Panc1 (cell line): ENCODE data around the gene GMNC. TPM values are rescaled to one million over a fixed set of nuclear protein-coding genes. Genes with fewer than 3 reads are reported as not detected.

Source experiments
- ATAC-seq: fragments of 200-7000 bp; cut with Tn5 transposase; 2 replicates; pipeline ENCODE4 v1.9.1; 2020; ENCODE audit warnings: mild to moderate bottlenecking, moderate library complexity
- Bru-seq: library from RNA; stranded (reverse); fragments of 400-500 nt; gene quantifications from one replicate; lab custom pipeline; 2021; lab: Mats Ljungman, UMichigan
- BruChase-seq, 2 experiments: library from RNA; stranded (reverse); fragments of 400-500 nt; gene quantifications; one replicate each; lab custom pipeline; 2021; lab: Mats Ljungman, UMichigan
- BruUV-seq: library from RNA; stranded (reverse); fragments of 400-500 nt; replicated peaks from 2 replicates; lab custom pipeline; 2021; lab: Mats Ljungman, UMichigan
- CTCF ChIA-PET: fragments of 300-600 bp; sonication (Branson Sonifier 250); formaldehyde crosslinking; loops from one replicate; lab custom pipeline; 2022; ENCODE audit warnings: antibody characterized with exemption; lab: Charles Lee
- POLR2A ChIA-PET: fragments of 300-600 bp; sonication (Branson Sonifier 250); formaldehyde crosslinking; loops from one replicate; lab custom pipeline; 2022; ENCODE audit warnings: antibody characterized with exemption; lab: Charles Lee
- DNase-seq: peaks from one replicate; pipeline ENCODE4 v3.0.0-alpha.2; 2010; ENCODE audit warnings: low read depth, low spot score
- H3K27ac ChIP-seq: 2 replicates; pipeline ENCODE4 v1.5.1; 2011; ENCODE audit warnings: mild to moderate bottlenecking, low read length, inconsistent platforms
- H3K27me3 ChIP-seq: fragments of 200-500 bp; sonication (Bioruptor generic); 2 replicates; pipeline ENCODE4 v1.6.0; 2014; ENCODE audit warnings: low read length, inconsistent platforms; ENCODE audit not compliant: control insufficient read depth, insufficient read depth
- H3K36me3 ChIP-seq: fragments of 200-500 bp; sonication (Bioruptor generic); 2 replicates; pipeline ENCODE4 v1.5.1; 2014; ENCODE audit warnings: inconsistent platforms, mild to moderate bottlenecking, low read length, moderate library complexity; ENCODE audit not compliant: control insufficient read depth, insufficient read depth
- H3K4me1 ChIP-seq: 2 replicates; pipeline ENCODE4 v1.5.1; 2011; ENCODE audit warnings: inconsistent platforms, mild to moderate bottlenecking, low read length, moderate library complexity; ENCODE audit not compliant: control insufficient read depth, insufficient read depth
- H3K4me3 ChIP-seq, 2 experiments: 2 replicates each; pipeline ENCODE4 v1.5.1; 2011 to 2012; ENCODE audit warnings: low read depth in 2 of 2, low read length in 2 of 2, mild to moderate bottlenecking in 2 of 2, inconsistent platforms in 1 of 2, moderate library complexity in 1 of 2
- H3K9me3 ChIP-seq: fragments of 200-500 bp; sonication (Bioruptor generic); 2 replicates; pipeline ENCODE4 v1.5.1; 2014; ENCODE audit warnings: low read depth, mild to moderate bottlenecking, inconsistent platforms, low read length, moderate library complexity; ENCODE audit not compliant: control insufficient read depth, insufficient read depth
- CTCF ChIP-seq: fragments of 450-650 bp; IDR thresholded peaks from 2 replicates; pipeline ENCODE4 v1.5.1; 2017; ENCODE audit warnings: mild to moderate bottlenecking
- POLR2AphosphoS5 ChIP-seq: IDR thresholded peaks from 2 replicates; pipeline ENCODE4 v1.6.1; 2012; ENCODE audit warnings: mild to moderate bottlenecking, low read depth, low read length, moderate library complexity
- SIN3A ChIP-seq: IDR thresholded peaks from 2 replicates; pipeline ENCODE4 v1.6.1; 2012; ENCODE audit warnings: low read depth, mild to moderate bottlenecking, low read length, moderate library complexity, borderline replicate concordance; ENCODE audit not compliant: insufficient read depth
- TCF7L2 ChIP-seq: IDR thresholded peaks from 2 replicates; pipeline ENCODE4 v1.6.1; 2011; ENCODE audit warnings: mild to moderate bottlenecking, low read depth, low read length, inconsistent platforms
- in situ Hi-C: cut with HindIII; loops from 2 replicates; pipeline ENCODE4 v1.10.0; 2016; ENCODE audit warnings: low sequenced_read_pairs, low pct_unique_long_range_greater_than_20kb
- intact Hi-C: fragments of 100-400 bp; cut with micrococcal nuclease; formaldehyde crosslinking; loops from one replicate; pipeline ENCODE4 v1.10.0; 2022; ENCODE audit not compliant: unreplicated experiment
- long read RNA-seq: library from polyadenylated mRNA; unstranded; transcript quantifications from one replicate; pipeline ENCODE4 v2.0.0, GENCODE V29; 2021; ENCODE audit not compliant: unreplicated experiment
- polyA plus RNA-seq: library from polyadenylated mRNA; unstranded; fragments of >200 nt; gene quantifications from one replicate; pipeline ENCODE4 v1.2.1, GENCODE V29; 2012; ENCODE audit warnings: missing spikeins; ENCODE audit not compliant: insufficient read length
- total RNA-seq: library from RNA; stranded (reverse); gene quantifications from one replicate; pipeline ENCODE4 v1.2.1, GENCODE V29; 2021; ENCODE audit not compliant: unreplicated experiment
- TF ChIP-seq, protein P1 (sequence below), 2 experiments: IDR thresholded peaks; 2 replicates each; pipeline ENCODE4 v1.6.1; 2011 to 2012; ENCODE audit warnings: low read depth in 2 of 2, control low read depth in 1 of 2, low read length in 1 of 2, mild to moderate bottlenecking in 1 of 2, moderate library complexity in 1 of 2; ENCODE audit not compliant: insufficient read depth in 1 of 2

The GMNC gene, protein sequence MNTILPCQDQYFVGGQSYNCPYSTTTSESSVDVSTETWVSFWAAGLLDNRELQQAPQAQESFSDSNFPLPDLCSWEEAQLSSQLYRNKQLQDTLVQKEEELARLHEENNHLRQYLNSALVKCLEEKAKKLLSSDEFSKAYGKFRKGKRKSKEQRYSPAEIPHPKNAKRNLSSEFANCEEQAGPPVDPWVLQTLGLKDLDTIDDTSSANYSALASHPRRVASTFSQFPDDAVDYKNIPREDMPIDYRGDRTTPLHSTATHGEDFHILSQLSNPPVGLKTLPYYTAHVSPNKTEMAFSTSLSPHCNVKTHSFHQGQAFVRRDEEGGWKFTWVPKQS
- total RNA-seq (not detected), Bru-seq, nascent RNA (not detected), BruChase-seq, experiment 1, labeled RNA remaining after a 2-hour chase (not detected), BruChase-seq, experiment 2, labeled RNA remaining after a 6-hour chase (not detected)
- polyA plus RNA-seq, result not detected
- long read RNA-seq, result 0 reads

DNA sequence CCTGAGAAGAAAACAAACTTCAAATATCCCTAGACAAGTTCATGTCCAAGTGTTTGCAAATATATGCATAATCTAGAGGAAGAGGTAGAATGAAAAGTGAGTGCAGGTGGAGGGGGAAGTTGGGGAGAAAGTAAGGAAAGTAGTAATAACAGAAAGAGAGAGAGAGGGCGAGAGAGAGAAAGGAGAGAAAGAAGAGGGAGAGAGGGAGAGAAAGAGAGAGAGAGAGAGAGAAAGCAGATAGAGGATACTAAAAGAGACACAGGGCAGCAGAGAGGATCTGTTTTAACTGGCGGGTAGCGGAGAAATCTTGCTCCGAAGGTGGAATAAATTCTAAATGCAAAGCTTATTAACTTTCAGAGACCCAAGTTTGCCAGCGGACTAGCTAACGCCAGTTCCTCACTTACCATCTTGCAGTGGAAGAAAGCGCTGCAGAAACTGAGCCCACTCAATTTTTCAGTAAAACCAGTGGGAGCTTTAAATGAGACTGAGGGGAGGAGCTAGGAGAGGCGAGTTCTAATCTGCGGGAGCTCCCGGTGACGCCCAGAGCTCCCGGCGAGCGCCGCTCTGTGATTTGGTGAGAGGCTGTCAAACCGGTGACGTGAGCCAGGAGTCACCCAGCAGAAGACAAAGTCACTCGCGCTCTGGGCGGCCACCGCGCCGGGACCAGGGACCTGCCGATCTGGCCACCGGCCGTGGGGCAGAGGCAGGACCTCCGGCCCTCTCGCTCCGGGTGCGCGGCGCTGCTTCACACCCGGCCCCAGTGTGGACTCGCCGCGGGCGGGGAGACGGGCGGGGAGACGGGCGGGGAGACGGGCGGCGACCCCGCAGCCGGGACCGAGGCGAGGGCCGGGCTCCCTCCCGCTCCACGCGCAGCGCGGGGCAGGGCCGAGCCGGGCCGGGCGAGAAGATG lies at the start of gene GMNC:
GMNC (minus strand) TSS at position 486 of the 910 bp plus-strand sequence; CDS start at position 407, 79 bp downstream.
- in situ Hi-C loops (no loop called here), intact Hi-C loops (no loop called here)
- peak within 1 kb of the TSS; percentile 49 to 60 for H3K4me3 ChIP-seq
- no TSS peak for BruUV-seq
- TF ChIP-seq SIN3A, result no peak
- TF ChIP-seq POLR2AphosphoS5, result no peak
- TF ChIP-seq TCF7L2, result no peak
- TF ChIP-seq, protein P1, sequence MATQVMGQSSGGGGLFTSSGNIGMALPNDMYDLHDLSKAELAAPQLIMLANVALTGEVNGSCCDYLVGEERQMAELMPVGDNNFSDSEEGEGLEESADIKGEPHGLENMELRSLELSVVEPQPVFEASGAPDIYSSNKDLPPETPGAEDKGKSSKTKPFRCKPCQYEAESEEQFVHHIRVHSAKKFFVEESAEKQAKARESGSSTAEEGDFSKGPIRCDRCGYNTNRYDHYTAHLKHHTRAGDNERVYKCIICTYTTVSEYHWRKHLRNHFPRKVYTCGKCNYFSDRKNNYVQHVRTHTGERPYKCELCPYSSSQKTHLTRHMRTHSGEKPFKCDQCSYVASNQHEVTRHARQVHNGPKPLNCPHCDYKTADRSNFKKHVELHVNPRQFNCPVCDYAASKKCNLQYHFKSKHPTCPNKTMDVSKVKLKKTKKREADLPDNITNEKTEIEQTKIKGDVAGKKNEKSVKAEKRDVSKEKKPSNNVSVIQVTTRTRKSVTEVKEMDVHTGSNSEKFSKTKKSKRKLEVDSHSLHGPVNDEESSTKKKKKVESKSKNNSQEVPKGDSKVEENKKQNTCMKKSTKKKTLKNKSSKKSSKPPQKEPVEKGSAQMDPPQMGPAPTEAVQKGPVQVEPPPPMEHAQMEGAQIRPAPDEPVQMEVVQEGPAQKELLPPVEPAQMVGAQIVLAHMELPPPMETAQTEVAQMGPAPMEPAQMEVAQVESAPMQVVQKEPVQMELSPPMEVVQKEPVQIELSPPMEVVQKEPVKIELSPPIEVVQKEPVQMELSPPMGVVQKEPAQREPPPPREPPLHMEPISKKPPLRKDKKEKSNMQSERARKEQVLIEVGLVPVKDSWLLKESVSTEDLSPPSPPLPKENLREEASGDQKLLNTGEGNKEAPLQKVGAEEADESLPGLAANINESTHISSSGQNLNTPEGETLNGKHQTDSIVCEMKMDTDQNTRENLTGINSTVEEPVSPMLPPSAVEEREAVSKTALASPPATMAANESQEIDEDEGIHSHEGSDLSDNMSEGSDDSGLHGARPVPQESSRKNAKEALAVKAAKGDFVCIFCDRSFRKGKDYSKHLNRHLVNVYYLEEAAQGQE (IDR thresholded peaks at IDR 0.05; ENCODE audit: insufficient read depth in 1 of 2, low read depth in 2 of 2, low read length in 1 of 2), result no peak
- no peak for TF ChIP-seq CTCF
- no peak within 1 kb of the TSS for H3K27ac ChIP-seq
- H3K36me3 ChIP-seq, result 0 out of 2 replicates have a peak, but pooled peaks cover 2% of the 10 kb centered on the region
- ChIA-PET POLR2A (interaction anchor here (0.7 kb wide), 1 partner anchor 85 kb away, joined by 4 read pairs; no protein-coding TSS in a partner anchor), CTCF (no interaction called here)
- DNase-seq (peak; percentile 18), ATAC-seq (peak; percentile 99)
- H3K4me1 ChIP-seq, result no peaks in the 10 kb centered on the region
- H3K9me3 ChIP-seq, result no peaks in the 10 kb centered on the region
- peaks cover 27% of the 10 kb centered on the region for H3K27me3 ChIP-seq

- no peak overlapping the region for H3K27ac ChIP-seq
- H3K4me1 ChIP-seq, result no peaks in the 10 kb centered on the region
- no peaks in the 10 kb centered on the region; the same call in 1 of the 2 replicates for H3K9me3 ChIP-seq
- ATAC-seq (no peak), DNase-seq (no peak)
- POLR2A ChIA-PET, result no interaction called here
- intact Hi-C loops, result no loop called here
- CTCF ChIA-PET, result no interaction called here
- no peak overlapping the region for H3K4me3 ChIP-seq
- H3K27me3 ChIP-seq, result no peaks in the 10 kb centered on the region
- no peaks in the 10 kb centered on the region for H3K36me3 ChIP-seq
- in situ Hi-C loops, result no loop called here
- TF ChIP-seq TCF7L2 (no peak), CTCF (no peak), POLR2AphosphoS5 (no peak), SIN3A (no peak)
- TF ChIP-seq, protein P1 (IDR thresholded peaks at IDR 0.05; ENCODE audit: insufficient read depth in 1 of 2, low read depth in 2 of 2, low read length in 1 of 2), result no peak
- BruUV-seq, result no TSS peak
These were observed 48.9 kb upstream of the GMNC start for GRCh38 chr3:190911382-190911781.
